HepG2 (cell line): Measurements from ENCODE around the gene LITAFD. TPM values are rescaled to one million over a fixed set of nuclear protein-coding genes. Genes with fewer than 3 reads are reported as not detected.
A peak's percentile ranks its signal among the peaks of the same experiment; 100 is the strongest.

ENCODE experiments used
- AGO2 ChIP-seq: fragments of 200-400 bp; formaldehyde crosslinking; optimal IDR thresholded peaks from 2 replicates; pipeline ENCODE3; 2017; ENCODE audit warnings: mild to moderate bottlenecking, low read depth, low read length, moderate library complexity
- ARHGAP35 ChIP-seq: sonication (generic); formaldehyde crosslinking; IDR thresholded peaks from 2 replicates; pipeline ENCODE4 v1.9.0; 2022; ENCODE audit warnings: mild to moderate bottlenecking, inconsistent platforms, moderate library complexity, missing genetic modification reagents, borderline replicate concordance
- CREB1 ChIP-seq, 2 experiments: fragments of 450-650 bp in 1 of 2; IDR thresholded peaks; 2 replicates each; pipeline ENCODE4 v1.6.1; 2016 to 2017; ENCODE audit warnings: control low read depth in 1 of 2, mild to moderate bottlenecking in 1 of 2, missing compliant biosample characterization in 1 of 2, missing genetic modification characterization in 1 of 2
- FOXO1 ChIP-seq: sonication (generic); formaldehyde crosslinking; IDR thresholded peaks from 2 replicates; pipeline ENCODE4 v1.4.0; 2020; ENCODE audit warnings: missing genetic modification reagents
- HBP1 ChIP-seq: IDR thresholded peaks from 2 replicates; pipeline ENCODE4 v1.6.1; 2016; ENCODE audit warnings: low read depth, control low read depth
- KAT8 ChIP-seq: IDR thresholded peaks from 2 replicates; pipeline ENCODE4 v1.6.1; 2016; ENCODE audit warnings: missing genetic modification reagents, missing compliant biosample characterization
- KDM2A ChIP-seq: sonication (generic); formaldehyde crosslinking; IDR thresholded peaks from 2 replicates; pipeline ENCODE4 v1.4.0; 2020; ENCODE audit warnings: low read depth, missing genetic modification reagents, borderline replicate concordance
- STAG1 ChIP-seq: sonication (generic); formaldehyde crosslinking; IDR thresholded peaks from 2 replicates; pipeline ENCODE4 v1.4.0; 2020; ENCODE audit warnings: missing genetic modification reagents
- ZNF17 ChIP-seq: sonication (generic); formaldehyde crosslinking; IDR thresholded peaks from 2 replicates; pipeline ENCODE4 v1.5.0; 2020; ENCODE audit warnings: mild to moderate bottlenecking, missing genetic modification reagents
- ZNF235 ChIP-seq: sonication (generic); formaldehyde crosslinking; IDR thresholded peaks from 2 replicates; pipeline ENCODE4 v1.8.1; 2023; ENCODE audit warnings: mild to moderate bottlenecking, missing genetic modification reagents, borderline replicate concordance
- ZNF496 ChIP-seq: sonication (generic); formaldehyde crosslinking; IDR thresholded peaks from 2 replicates; pipeline ENCODE4 v1.8.1; 2023; ENCODE audit warnings: mild to moderate bottlenecking, moderate library complexity, missing genetic modification reagents; ENCODE audit not compliant: insufficient replicate concordance
- ZNF546 ChIP-seq: sonication (generic); formaldehyde crosslinking; conservative IDR thresholded peaks from 2 replicates; pipeline ENCODE4 v1.8.1; 2023; ENCODE audit warnings: mild to moderate bottlenecking, missing genetic modification reagents
- ZNF615 ChIP-seq: sonication (generic); formaldehyde crosslinking; IDR thresholded peaks from 2 replicates; pipeline ENCODE4 v1.5.0; 2020; ENCODE audit warnings: mild to moderate bottlenecking, missing genetic modification reagents, borderline replicate concordance
- ZNF790 ChIP-seq: sonication (generic); formaldehyde crosslinking; IDR thresholded peaks from 2 replicates; pipeline ENCODE4 v1.8.0; 2022; ENCODE audit warnings: missing genetic modification reagents, mild to moderate bottlenecking, borderline replicate concordance
- ZSCAN5A ChIP-seq: sonication (generic); formaldehyde crosslinking; IDR thresholded peaks from 2 replicates; pipeline ENCODE4 v1.8.0; 2022; ENCODE audit warnings: mild to moderate bottlenecking, missing genetic modification reagents, borderline replicate concordance
- polyA plus RNA-seq, 8 experiments: library from polyadenylated mRNA; depleted of rRNA in 3 of 8; stranded (reverse) in 7 of 8; unstranded in 1 of 8; fragments of >200 nt; fragmentation: Illumina TruSeq in 4 of 8; extraction: Trizol in 4 of 8; gene quantifications; 2 replicates each; pipeline versions ENCODE4 v1.2.1 to v1.2.3, GENCODE V29; 2011 to 2016; ENCODE audit warnings: low read depth in 4 of 8, missing spikeins in 1 of 8, mixed read lengths in 1 of 8; ENCODE audit not compliant: insufficient read depth in 1 of 8
- total RNA-seq, 5 experiments: library from RNA; depleted of rRNA; stranded (reverse); fragments of >200 nt; fragmentation: Illumina TruSeq; extraction: Trizol; gene quantifications; 2 replicates each; pipeline ENCODE4 v1.2.3, GENCODE V29; 2016; ENCODE audit warnings: low read depth in 1 of 5
- TF ChIP-seq, protein P1 (sequence below): sonication (generic); formaldehyde crosslinking; IDR thresholded peaks from 2 replicates; pipeline ENCODE4 v1.5.0; 2020; ENCODE audit warnings: mild to moderate bottlenecking, missing genetic modification reagents, borderline replicate concordance
- TF ChIP-seq, protein P2 (sequence below): sonication (generic); formaldehyde crosslinking; IDR thresholded peaks from 2 replicates; pipeline ENCODE4 v1.8.1; 2023; ENCODE audit warnings: mild to moderate bottlenecking, missing genetic modification reagents
- TF ChIP-seq, protein P3 (sequence below): sonication (generic); formaldehyde crosslinking; IDR thresholded peaks from 2 replicates; pipeline ENCODE4 v1.8.0; 2022; ENCODE audit warnings: missing genetic modification reagents, low read depth, mild to moderate bottlenecking, borderline replicate concordance

The LITAFD gene
- total and polyA plus RNA-seq, 2 of the 13 experiments (the other 11 are each of a cell fraction or from before 2014, with no cell fraction given): not detected

DNA sequence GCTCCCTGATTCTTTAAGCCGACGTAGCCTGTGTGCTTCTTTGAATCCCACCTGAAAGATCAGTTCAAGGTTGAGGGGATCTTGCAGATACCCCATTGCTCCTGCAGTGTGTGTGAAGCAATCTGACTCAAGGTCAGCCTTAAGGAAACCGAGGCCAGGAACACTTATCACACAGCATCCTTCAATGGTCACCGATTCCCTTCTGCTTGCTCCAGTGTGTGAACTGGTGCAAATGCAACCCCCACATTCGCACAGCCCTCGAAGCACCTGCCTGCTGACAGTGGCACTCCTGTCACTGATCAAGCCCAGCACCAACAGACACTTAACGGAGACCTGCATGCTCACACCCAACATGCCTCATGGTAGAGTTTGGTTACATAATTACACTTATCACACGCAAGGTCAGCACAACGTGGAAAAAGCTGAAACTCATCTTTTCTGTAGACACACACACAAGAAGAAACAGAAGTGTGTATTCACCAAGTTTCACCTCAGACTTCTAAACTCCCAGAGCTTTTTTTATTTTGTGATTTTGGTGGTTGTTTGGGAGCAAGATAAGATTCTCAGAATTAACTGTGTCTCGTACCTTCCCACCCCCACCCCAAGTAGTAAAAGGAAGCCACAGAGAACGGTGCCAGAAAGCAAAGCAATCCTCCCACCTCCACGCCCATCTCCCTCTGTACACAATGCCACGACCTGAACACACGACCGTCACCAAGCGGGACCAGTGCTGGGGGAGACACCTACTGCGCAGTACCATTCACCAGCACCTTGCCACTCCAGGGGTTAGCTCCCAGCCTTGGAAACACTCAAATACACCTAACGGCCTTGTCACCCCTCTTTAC is 37.2 kb downstream of the LITAFD start (continued):
- no peak for TF ChIP-seq ZNF17
- no peak for TF ChIP-seq CREB1 (IDR thresholded peaks at IDR 0.05)
- no peak for TF ChIP-seq CREB1 (CRISPR knock-in tag; IDR thresholded peaks at IDR 0.05)
- TF ChIP-seq, protein P1, sequence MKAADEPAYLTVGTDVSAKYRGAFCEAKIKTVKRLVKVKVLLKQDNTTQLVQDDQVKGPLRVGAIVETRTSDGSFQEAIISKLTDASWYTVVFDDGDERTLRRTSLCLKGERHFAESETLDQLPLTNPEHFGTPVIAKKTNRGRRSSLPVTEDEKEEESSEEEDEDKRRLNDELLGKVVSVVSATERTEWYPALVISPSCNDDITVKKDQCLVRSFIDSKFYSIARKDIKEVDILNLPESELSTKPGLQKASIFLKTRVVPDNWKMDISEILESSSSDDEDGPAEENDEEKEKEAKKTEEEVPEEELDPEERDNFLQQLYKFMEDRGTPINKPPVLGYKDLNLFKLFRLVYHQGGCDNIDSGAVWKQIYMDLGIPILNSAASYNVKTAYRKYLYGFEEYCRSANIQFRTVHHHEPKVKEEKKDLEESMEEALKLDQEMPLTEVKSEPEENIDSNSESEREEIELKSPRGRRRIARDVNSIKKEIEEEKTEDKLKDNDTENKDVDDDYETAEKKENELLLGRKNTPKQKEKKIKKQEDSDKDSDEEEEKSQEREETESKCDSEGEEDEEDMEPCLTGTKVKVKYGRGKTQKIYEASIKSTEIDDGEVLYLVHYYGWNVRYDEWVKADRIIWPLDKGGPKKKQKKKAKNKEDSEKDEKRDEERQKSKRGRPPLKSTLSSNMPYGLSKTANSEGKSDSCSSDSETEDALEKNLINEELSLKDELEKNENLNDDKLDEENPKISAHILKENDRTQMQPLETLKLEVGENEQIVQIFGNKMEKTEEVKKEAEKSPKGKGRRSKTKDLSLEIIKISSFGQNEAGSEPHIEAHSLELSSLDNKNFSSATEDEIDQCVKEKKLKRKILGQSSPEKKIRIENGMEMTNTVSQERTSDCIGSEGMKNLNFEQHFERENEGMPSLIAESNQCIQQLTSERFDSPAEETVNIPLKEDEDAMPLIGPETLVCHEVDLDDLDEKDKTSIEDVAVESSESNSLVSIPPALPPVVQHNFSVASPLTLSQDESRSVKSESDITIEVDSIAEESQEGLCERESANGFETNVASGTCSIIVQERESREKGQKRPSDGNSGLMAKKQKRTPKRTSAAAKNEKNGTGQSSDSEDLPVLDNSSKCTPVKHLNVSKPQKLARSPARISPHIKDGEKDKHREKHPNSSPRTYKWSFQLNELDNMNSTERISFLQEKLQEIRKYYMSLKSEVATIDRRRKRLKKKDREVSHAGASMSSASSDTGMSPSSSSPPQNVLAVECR (CRISPR knock-in tag): 0 out of 2 replicates have a peak, but pooled peaks have one; percentile 18
- TF ChIP-seq STAG1 (CRISPR knock-in tag): no peak
- TF ChIP-seq, protein P2, sequence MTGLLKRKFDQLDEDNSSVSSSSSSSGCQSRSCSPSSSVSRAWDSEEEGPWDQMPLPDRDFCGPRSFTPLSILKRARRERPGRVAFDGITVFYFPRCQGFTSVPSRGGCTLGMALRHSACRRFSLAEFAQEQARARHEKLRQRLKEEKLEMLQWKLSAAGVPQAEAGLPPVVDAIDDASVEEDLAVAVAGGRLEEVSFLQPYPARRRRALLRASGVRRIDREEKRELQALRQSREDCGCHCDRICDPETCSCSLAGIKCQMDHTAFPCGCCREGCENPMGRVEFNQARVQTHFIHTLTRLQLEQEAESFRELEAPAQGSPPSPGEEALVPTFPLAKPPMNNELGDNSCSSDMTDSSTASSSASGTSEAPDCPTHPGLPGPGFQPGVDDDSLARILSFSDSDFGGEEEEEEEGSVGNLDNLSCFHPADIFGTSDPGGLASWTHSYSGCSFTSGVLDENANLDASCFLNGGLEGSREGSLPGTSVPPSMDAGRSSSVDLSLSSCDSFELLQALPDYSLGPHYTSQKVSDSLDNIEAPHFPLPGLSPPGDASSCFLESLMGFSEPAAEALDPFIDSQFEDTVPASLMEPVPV (CRISPR knock-in tag): no peak
- no peak for TF ChIP-seq HBP1 (CRISPR knock-in tag)
- no peak for TF ChIP-seq ZNF235 (CRISPR knock-in tag)
- no peak for TF ChIP-seq ZNF615
- TF ChIP-seq KAT8 (CRISPR knock-in tag): no peak
- no peak for TF ChIP-seq FOXO1 (CRISPR knock-in tag)
- TF ChIP-seq, protein P3, sequence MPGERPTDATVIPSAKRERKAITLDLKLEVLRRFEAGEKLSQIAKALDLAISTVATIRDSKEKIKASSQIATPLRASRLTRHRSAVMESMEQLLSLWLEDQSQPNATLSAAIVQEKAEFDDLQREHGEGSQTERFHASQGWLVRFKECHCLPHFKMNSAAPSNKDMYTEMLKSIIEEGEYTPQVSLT (CRISPR knock-in tag): no peak
- TF ChIP-seq ZNF790 (CRISPR knock-in tag): no peak
- no peak for TF ChIP-seq ZNF546 (CRISPR knock-in tag)
- TF ChIP-seq AGO2: no peak
- TF ChIP-seq KDM2A: no peak
- no peak for TF ChIP-seq ARHGAP35 (CRISPR knock-in tag)
- no peak for TF ChIP-seq ZNF496 (CRISPR knock-in tag)
- TF ChIP-seq ZSCAN5A (CRISPR knock-in tag): no peak
